ENCODE data around the gene CAPZA1.
A peak's percentile ranks its signal among the peaks of the same experiment; 100 is the strongest.
"Not testable (repeated sequence)": the region's sequence is repeated elsewhere in the genome, so short reads cannot be mapped to it uniquely, and the experiment has no call there.

Gene CAPZA1

GRCh38 chr1:112634367-112634766, 14.7 kb downstream of the CAPZA1 start:
- no peak for DNase-seq (ENCODE audit: low read depth, low spot score)
- Histone ChIP-seq H3K36me3 (ENCODE audit: insufficient read depth, low read length) (peaks cover 37% of the 10 kb centered on the region), H3K27ac (0 out of 2 replicates have a peak overlapping the region, but pooled peaks have one; percentile 7), H3K9ac (ENCODE audit: insufficient read length) (no peak overlapping the region), H3K4me3 (no peak overlapping the region), H3K9me3 (ENCODE audit: low read depth, low read length) (no peaks in the 10 kb centered on the region)
- TF ChIP-seq EZH2 (IDR thresholded peaks at IDR 0.05) (no peak), FOXP2 (optimal IDR thresholded peaks at IDR 0.05; ENCODE audit: control extremely low read depth, extremely low read length, insufficient read depth) (no peak), POLR2AphosphoS5 (IDR thresholded peaks at IDR 0.05; ENCODE audit: borderline replicate concordance, low read depth, low read length) (no peak)

GRCh38 chr1:112636056-112636455, 16.4 kb downstream of the CAPZA1 start:
- Histone ChIP-seq H3K4me3 (0 out of 2 replicates have a peak overlapping the region, but pooled peaks have one; percentile 3), H3K9me3 (ENCODE audit: low read depth, low read length) (no peaks in the 10 kb centered on the region), H3K9ac (ENCODE audit: insufficient read length) (no peak overlapping the region), H3K36me3 (ENCODE audit: insufficient read depth, low read length) (peaks cover 25% of the 10 kb centered on the region), H3K27ac (peak overlapping the region; percentile 80; the same call in 1 of the 2 replicates)
- DNase-seq (ENCODE audit: low read depth, low spot score), result no peak
- TF ChIP-seq EZH2 (IDR thresholded peaks at IDR 0.05), result no peak

DNA sequence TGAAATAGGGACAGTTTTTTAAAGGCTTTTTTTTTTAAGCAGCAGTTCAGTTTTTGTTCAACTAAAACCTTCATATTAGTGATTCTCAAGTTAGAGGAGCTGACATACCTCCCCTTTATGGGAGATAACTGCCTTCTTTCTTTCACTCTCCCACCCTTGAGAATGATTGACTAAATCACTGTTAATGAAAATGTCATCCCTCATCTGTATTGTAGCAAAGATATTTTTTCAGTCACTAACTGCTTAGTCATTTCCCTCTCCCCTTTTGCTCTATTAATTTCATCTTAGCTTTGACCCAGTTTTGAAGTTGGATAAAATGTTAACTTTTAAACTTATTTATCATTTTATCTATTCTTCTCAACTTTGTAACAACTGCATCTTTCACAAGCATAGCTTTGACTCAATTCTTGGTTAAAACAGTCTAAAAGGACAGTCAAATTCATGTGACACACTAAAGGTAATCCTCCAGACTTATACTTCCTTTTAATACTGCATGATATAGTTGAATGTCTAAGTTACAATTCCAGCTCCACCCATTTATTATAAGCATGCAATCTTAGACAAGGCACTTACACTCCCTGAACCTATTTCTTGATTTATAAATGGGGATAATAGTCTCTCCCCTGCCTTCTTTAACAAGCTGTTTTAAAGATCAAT, 17.1 kb downstream of the CAPZA1 start:
- no peak for TF ChIP-seq POLR2AphosphoS5 (IDR thresholded peaks at IDR 0.05; ENCODE audit: borderline replicate concordance, low read depth, low read length)
- peaks cover 19% of the 10 kb centered on the region for H3K36me3 ChIP-seq (ENCODE audit: insufficient read depth, low read length)
- H3K9me3 ChIP-seq (ENCODE audit: low read depth, low read length), result no peaks in the 10 kb centered on the region
- H3K27ac ChIP-seq, result peak overlapping the region; percentile 80
- H3K4me3 ChIP-seq, result peak overlapping the region; percentile 6
- H3K9ac ChIP-seq (ENCODE audit: insufficient read length), result peak overlapping the region; percentile 1
- no peak for DNase-seq (ENCODE audit: low read depth, low spot score)

GRCh38 chr1:112637254-112638109, 17.9 kb downstream of the CAPZA1 start:
- peak overlapping the region; percentile 1 for H3K9ac ChIP-seq (ENCODE audit: insufficient read length)
- DNase-seq (ENCODE audit: low read depth, low spot score), result no peak
- H3K27ac ChIP-seq, result peak overlapping the region; percentile 80
- TF ChIP-seq EZH2 (IDR thresholded peaks at IDR 0.05) (no peak), POLR2AphosphoS5 (IDR thresholded peaks at IDR 0.05; ENCODE audit: borderline replicate concordance, low read depth, low read length) (no peak), FOXP2 (optimal IDR thresholded peaks at IDR 0.05; ENCODE audit: control extremely low read depth, extremely low read length, insufficient read depth) (no peak)
- H3K4me3 ChIP-seq, result peak overlapping the region; percentile 0; the same call in 1 of the 2 replicates
- H3K9me3 ChIP-seq (ENCODE audit: low read depth, low read length), result no peaks in the 10 kb centered on the region
- H3K36me3 ChIP-seq (ENCODE audit: insufficient read depth, low read length), result peaks cover 12% of the 10 kb centered on the region

DNA sequence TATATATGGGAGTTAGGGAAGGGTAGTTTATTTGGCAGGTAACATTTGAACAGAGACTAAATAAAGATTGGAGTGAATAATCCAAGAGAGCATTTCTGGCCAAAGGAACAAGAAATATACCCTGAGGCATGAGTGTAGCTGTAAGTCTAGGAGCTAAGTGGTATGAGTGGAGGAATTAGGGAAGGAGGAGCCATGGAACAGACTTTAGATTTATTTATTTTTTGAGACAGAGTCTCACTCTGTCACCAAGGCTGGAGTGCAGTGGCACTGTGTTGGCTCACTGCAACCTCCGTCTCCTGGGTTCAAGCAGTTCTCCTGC, 18.4 kb downstream of the CAPZA1 start:
- Histone ChIP-seq H3K36me3 (ENCODE audit: insufficient read depth, low read length) (peaks cover 6% of the 10 kb centered on the region), H3K4me3 (no peak overlapping the region), H3K9me3 (ENCODE audit: low read depth, low read length) (no peaks in the 10 kb centered on the region), H3K27ac (peak overlapping the region; percentile 80), H3K9ac (ENCODE audit: insufficient read length) (no peak overlapping the region)
- TF ChIP-seq EZH2 (IDR thresholded peaks at IDR 0.05), result no peak
- no peak for TF ChIP-seq FOXP2 (optimal IDR thresholded peaks at IDR 0.05; ENCODE audit: control extremely low read depth, extremely low read length, insufficient read depth)
- no peak for TF ChIP-seq POLR2AphosphoS5 (IDR thresholded peaks at IDR 0.05; ENCODE audit: borderline replicate concordance, low read depth, low read length)
- no peak for DNase-seq (ENCODE audit: low read depth, low spot score)

GRCh38 chr1:112640437-112640836, 20.8 kb downstream of the CAPZA1 start:
- H3K27ac ChIP-seq; H3K9ac ChIP-seq (ENCODE audit: insufficient read length); H3K9me3 ChIP-seq (ENCODE audit: low read depth, low read length); DNase-seq (ENCODE audit: low read depth, low spot score); H3K4me3 ChIP-seq: not testable (repeated sequence)
- H3K36me3 ChIP-seq (ENCODE audit: insufficient read depth, low read length), result peaks cover 19% of the 10 kb centered on the region

- H3K4me3 ChIP-seq, result no peak overlapping the region
- no peak for DNase-seq (ENCODE audit: low read depth, low spot score)
- H3K36me3 ChIP-seq (ENCODE audit: insufficient read depth, low read length), result peaks cover 44% of the 10 kb centered on the region
- TF ChIP-seq FOXP2 (optimal IDR thresholded peaks at IDR 0.05; ENCODE audit: control extremely low read depth, extremely low read length, insufficient read depth), result no peak
- TF ChIP-seq POLR2AphosphoS5 (IDR thresholded peaks at IDR 0.05; ENCODE audit: borderline replicate concordance, low read depth, low read length), result no peak
- TF ChIP-seq EZH2 (IDR thresholded peaks at IDR 0.05), result no peak
- no peak overlapping the region for H3K27ac ChIP-seq
- H3K9me3 ChIP-seq (ENCODE audit: low read depth, low read length), result no peaks in the 10 kb centered on the region
- H3K9ac ChIP-seq (ENCODE audit: insufficient read length), result no peak overlapping the region
These were observed 23.4 kb downstream of the CAPZA1 start for GRCh38 chr1:112643080-112643479.

DNA sequence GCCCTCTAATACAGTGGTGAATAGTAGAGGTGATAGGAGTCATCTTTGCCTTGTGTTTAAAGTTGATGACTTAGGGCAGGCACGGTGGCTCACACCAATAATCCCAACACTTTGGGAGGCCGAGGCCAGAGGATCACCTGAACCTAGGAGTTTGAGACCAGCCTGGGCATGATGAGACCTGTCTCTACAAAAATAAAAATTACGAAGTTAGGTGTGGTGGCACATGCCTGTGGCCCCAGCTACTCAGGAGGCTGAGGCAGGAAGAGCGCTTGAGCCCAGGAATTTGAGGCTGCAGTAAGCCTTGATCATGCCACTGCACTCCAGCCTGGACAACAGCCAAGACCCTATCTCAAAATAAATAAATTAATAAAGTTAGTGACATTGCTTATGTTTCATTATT, 26.6 kb downstream of the CAPZA1 start:
- H3K9me3 ChIP-seq (ENCODE audit: low read depth, low read length), result no peaks in the 10 kb centered on the region
- no peak overlapping the region for H3K9ac ChIP-seq (ENCODE audit: insufficient read length)
- H3K36me3 ChIP-seq (ENCODE audit: insufficient read depth, low read length), result peaks cover 76% of the 10 kb centered on the region
- no peak overlapping the region for H3K4me3 ChIP-seq
- TF ChIP-seq POLR2AphosphoS5 (IDR thresholded peaks at IDR 0.05; ENCODE audit: borderline replicate concordance, low read depth, low read length) (no peak), FOXP2 (optimal IDR thresholded peaks at IDR 0.05; ENCODE audit: control extremely low read depth, extremely low read length, insufficient read depth) (no peak), EZH2 (IDR thresholded peaks at IDR 0.05) (no peak)
- no peak for DNase-seq (ENCODE audit: low read depth, low spot score)
- H3K27ac ChIP-seq, result no peak overlapping the region

DNA sequence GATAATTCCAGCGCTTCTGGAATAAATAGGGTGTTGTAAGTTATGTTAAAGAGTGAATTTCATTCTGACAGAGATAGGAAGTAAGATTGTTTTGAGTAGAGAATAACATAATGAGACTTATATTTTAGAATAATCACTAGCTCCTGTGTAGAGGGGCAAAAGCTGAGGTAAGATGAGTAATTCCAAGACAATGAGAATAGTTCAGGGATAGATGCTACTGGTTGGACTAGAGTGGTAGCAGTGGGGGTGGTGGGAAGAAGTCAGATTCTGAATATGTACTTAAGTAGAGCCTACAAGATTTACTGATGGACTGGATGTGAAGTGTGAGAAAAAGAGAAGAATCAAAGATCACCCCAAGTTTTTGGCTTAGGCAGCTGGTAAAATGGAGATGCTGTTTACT, 31.6 kb downstream of the CAPZA1 start:
- Histone ChIP-seq H3K9ac (ENCODE audit: insufficient read length) (no peak overlapping the region), H3K27ac (no peak overlapping the region), H3K4me3 (no peak overlapping the region), H3K9me3 (ENCODE audit: low read depth, low read length) (no peaks in the 10 kb centered on the region), H3K36me3 (ENCODE audit: insufficient read depth, low read length) (peaks cover 83% of the 10 kb centered on the region)
- no peak for DNase-seq (ENCODE audit: low read depth, low spot score)
- TF ChIP-seq EZH2 (IDR thresholded peaks at IDR 0.05) (no peak), FOXP2 (optimal IDR thresholded peaks at IDR 0.05; ENCODE audit: control extremely low read depth, extremely low read length, insufficient read depth) (no peak)

Measured in SK-N-MC (cell line).